Cardiac muscle cell (in vitro differentiated cells and primary cell): ENCODE measurements around the gene IDUA. TPM values are rescaled to one million over a fixed set of nuclear protein-coding genes. Genes with fewer than 3 reads are reported as not detected.

Source experiments
- DNase-seq, 2 donors: peaks; one replicate each; pipeline versions ENCODE4 v3.0.0 to v3.0.0-alpha.2; 2010 to 2017; ENCODE audit warnings: low read depth in 1 of 2, low spot score in 1 of 2
- H3K27ac ChIP-seq: fragments of 200-600 bp; sonication (generic); 2 replicates; pipeline ENCODE4 v1.5.1; 2016
- H3K27me3 ChIP-seq: fragments of 200-600 bp; sonication (generic); 2 replicates; pipeline ENCODE4 v1.6.0; 2016; ENCODE audit warnings: control low read depth
- H3K36me3 ChIP-seq: fragments of 200-600 bp; sonication (generic); 2 replicates; pipeline ENCODE4 v1.5.1; 2016; ENCODE audit warnings: control low read depth
- H3K4me1 ChIP-seq: fragments of 200-600 bp; sonication (generic); 2 replicates; pipeline ENCODE4 v1.8.1; 2017; ENCODE audit warnings: low read depth, mild to moderate bottlenecking, mixed run types
- H3K4me3 ChIP-seq: fragments of 200-600 bp; sonication (generic); 2 replicates; pipeline ENCODE4 v1.5.1; 2016; ENCODE audit warnings: mild to moderate bottlenecking
- H3K9me3 ChIP-seq: fragments of 200-600 bp; sonication (generic); 2 replicates; pipeline ENCODE4 v1.5.1; 2017; ENCODE audit warnings: low read depth, mild to moderate bottlenecking, control low read depth
- polyA plus RNA-seq: library from polyadenylated mRNA; unstranded; fragments of >200 nt; fragmentation: Nextera tagmentation; extraction: Ambion mirVana; gene quantifications from 2 replicates; pipeline ENCODE4 v1.2.1, GENCODE V29; 2016
- total RNA-seq: library from RNA; depleted of rRNA; stranded (reverse); fragments of >200 nt; gene quantifications from 2 replicates; pipeline ENCODE4 v1.2.3, GENCODE V29; 2016
- TF ChIP-seq, protein P1 (sequence below): IDR thresholded peaks from 2 replicates; pipeline ENCODE4 v1.5.1; 2012; ENCODE audit warnings: low read depth, mild to moderate bottlenecking, low read length

Gene IDUA
- total and polyA plus RNA-seq, 2 experiments from 2014 or later, result 13.0 to 29.9 TPM

- TF ChIP-seq, protein P1, sequence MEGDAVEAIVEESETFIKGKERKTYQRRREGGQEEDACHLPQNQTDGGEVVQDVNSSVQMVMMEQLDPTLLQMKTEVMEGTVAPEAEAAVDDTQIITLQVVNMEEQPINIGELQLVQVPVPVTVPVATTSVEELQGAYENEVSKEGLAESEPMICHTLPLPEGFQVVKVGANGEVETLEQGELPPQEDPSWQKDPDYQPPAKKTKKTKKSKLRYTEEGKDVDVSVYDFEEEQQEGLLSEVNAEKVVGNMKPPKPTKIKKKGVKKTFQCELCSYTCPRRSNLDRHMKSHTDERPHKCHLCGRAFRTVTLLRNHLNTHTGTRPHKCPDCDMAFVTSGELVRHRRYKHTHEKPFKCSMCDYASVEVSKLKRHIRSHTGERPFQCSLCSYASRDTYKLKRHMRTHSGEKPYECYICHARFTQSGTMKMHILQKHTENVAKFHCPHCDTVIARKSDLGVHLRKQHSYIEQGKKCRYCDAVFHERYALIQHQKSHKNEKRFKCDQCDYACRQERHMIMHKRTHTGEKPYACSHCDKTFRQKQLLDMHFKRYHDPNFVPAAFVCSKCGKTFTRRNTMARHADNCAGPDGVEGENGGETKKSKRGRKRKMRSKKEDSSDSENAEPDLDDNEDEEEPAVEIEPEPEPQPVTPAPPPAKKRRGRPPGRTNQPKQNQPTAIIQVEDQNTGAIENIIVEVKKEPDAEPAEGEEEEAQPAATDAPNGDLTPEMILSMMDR, result no peak
- Histone ChIP-seq H3K27ac (no peak overlapping the region), H3K27me3 (peaks cover 4% of the 10 kb centered on the region), H3K4me3 (no peak overlapping the region), H3K4me1 (peaks cover 3% of the 10 kb centered on the region), H3K36me3 (no peaks in the 10 kb centered on the region), H3K9me3 (no peaks in the 10 kb centered on the region)
- DNase-seq, result peak; percentile 55 to 64
These were observed 52.9 kb downstream of the IDUA start for GRCh38 chr4:1039493-1040343.

DNA sequence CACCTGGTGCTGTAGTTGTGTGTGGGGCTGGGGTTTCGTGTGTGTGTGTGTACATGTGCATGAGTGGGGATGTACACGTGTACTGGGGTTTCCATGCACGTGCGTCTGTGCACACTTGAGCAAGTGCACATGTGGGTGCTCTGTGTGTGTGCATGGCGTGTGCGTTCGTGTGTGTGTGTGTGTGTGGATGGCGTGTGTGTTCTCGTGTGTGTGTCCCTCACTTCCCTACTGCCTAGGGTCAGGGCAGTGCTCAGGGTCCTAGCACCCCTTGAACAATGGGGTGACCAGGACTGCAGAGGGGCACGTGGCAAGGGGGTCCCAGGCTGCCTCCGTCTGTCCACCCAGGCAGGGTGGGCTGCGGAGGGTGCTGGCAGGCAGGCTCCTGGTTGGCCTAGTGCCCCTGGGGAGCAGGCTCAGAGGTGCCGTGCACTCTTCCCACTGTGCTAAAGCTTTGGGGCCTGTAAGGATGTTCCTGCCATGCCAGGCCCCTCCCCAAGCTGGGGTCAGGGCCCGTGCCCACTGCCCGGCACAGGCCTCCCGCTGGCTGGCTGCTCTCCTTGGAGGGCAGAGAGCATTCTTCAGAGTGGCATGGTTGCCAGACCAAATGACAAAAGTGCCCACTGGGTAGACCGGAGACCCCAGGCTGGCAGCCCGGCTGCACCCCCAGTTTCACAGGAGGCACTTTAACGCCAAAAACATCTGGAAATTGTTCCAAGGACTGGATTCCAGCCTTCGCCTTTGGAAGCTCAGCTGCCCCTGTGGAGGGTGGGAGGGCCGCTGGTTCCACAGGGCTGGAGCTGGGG, 53.7 kb downstream of the IDUA start:
- Histone ChIP-seq H3K4me1 (peaks cover 3% of the 10 kb centered on the region), H3K27me3 (peaks cover 12% of the 10 kb centered on the region), H3K4me3 (no peak overlapping the region), H3K27ac (no peak overlapping the region), H3K36me3 (no peaks in the 10 kb centered on the region), H3K9me3 (no peaks in the 10 kb centered on the region)
- TF ChIP-seq, protein P1, result no peak
- DNase-seq, result no peak

- peak in 1 of 2 donors; percentile 66 for DNase-seq
- peaks cover 3% of the 10 kb centered on the region for H3K4me1 ChIP-seq
- peaks cover 15% of the 10 kb centered on the region for H3K27me3 ChIP-seq
- no peak overlapping the region for H3K27ac ChIP-seq
- TF ChIP-seq, protein P1, result no peak
- H3K9me3 ChIP-seq, result no peaks in the 10 kb centered on the region
- no peak overlapping the region for H3K4me3 ChIP-seq
- no peaks in the 10 kb centered on the region for H3K36me3 ChIP-seq
These were observed 54.5 kb downstream of the IDUA start for GRCh38 chr4:1041147-1041935.

DNA sequence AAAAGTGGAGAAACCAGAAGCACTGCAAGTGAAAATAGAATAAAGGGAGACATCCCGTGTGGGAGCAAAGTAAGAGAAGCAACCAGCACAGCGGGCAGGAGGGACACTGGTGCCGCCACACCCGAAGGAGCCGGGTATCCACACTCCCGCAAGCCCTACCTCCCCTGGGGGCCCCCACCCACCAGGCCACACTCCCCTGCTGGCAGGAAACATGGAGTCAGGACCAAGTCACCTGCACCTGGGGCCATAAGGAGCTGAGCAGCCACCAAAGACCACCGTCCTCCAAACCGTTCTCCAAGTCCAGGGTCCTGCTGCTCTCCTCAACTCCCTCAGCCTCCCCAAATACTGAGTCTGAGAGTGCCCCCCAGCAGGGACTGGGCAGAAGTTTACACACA, 55.1 kb downstream of the IDUA start:
- no peaks in the 10 kb centered on the region for H3K9me3 ChIP-seq
- no peaks in the 10 kb centered on the region for H3K4me1 ChIP-seq
- no peaks in the 10 kb centered on the region for H3K36me3 ChIP-seq
- TF ChIP-seq, protein P1, result no peak
- DNase-seq, result no peak
- H3K27me3 ChIP-seq, result peaks cover 17% of the 10 kb centered on the region
- H3K27ac ChIP-seq, result no peak overlapping the region
- no peak overlapping the region for H3K4me3 ChIP-seq

- TF ChIP-seq, protein P1, result no peak
- Histone ChIP-seq H3K27ac (no peak overlapping the region), H3K4me3 (no peak overlapping the region), H3K27me3 (peaks cover 23% of the 10 kb centered on the region), H3K36me3 (no peaks in the 10 kb centered on the region), H3K9me3 (no peaks in the 10 kb centered on the region), H3K4me1 (no peaks in the 10 kb centered on the region)
- no peak for DNase-seq
These were observed 55.7 kb downstream of the IDUA start for GRCh38 chr4:1042352-1043055.
